GM12878 (cell line): Measurements from ENCODE around the gene DET1. TPM values are rescaled to one million over a fixed set of nuclear protein-coding genes. Genes with fewer than 3 reads are reported as not detected.
A peak's percentile ranks its signal among the peaks of the same experiment; 100 is the strongest.

Experiments
- ATF7 ChIP-seq: fragments of 450-650 bp; IDR thresholded peaks from 2 replicates; pipeline ENCODE4 v1.6.1; 2016; ENCODE audit warnings: low read depth, mild to moderate bottlenecking
- BCL3 ChIP-seq: IDR thresholded peaks from 2 replicates; pipeline ENCODE4 v1.6.1; 2011; ENCODE audit warnings: borderline replicate concordance, low read depth, mild to moderate bottlenecking, moderate library complexity, low read length; ENCODE audit not compliant: insufficient read depth, poor library complexity, severe bottlenecking
- BMI1 ChIP-seq: fragments of 450-650 bp; IDR thresholded peaks from 2 replicates; pipeline ENCODE4 v1.6.1; 2016; ENCODE audit warnings: mild to moderate bottlenecking, moderate library complexity, borderline replicate concordance
- CREB1 ChIP-seq: IDR thresholded peaks from 2 replicates; pipeline ENCODE4 v1.6.1; 2012; ENCODE audit warnings: low read depth, mild to moderate bottlenecking, inconsistent platforms
- EED ChIP-seq: sonication (generic); IDR thresholded peaks from 2 replicates; pipeline ENCODE4 v1.6.1; 2016; ENCODE audit warnings: antibody characterized with exemption, low read depth
- ELK1 ChIP-seq: IDR thresholded peaks from 2 replicates; pipeline ENCODE4 v1.6.1; 2012; ENCODE audit warnings: low read depth, low read length, improper control_type of control experiment
- GABPA ChIP-seq: IDR thresholded peaks from 2 replicates; pipeline ENCODE4 v1.6.1; 2014; ENCODE audit warnings: antibody characterized with exemption, low read depth, mild to moderate bottlenecking, inconsistent platforms
- HSF1 ChIP-seq: fragments of 150-350 bp; IDR thresholded peaks from 2 replicates; pipeline ENCODE4 v1.6.1; 2014; ENCODE audit warnings: mild to moderate bottlenecking, low read depth, low read length
- IRF4 ChIP-seq: IDR thresholded peaks from 2 replicates; pipeline ENCODE4 v1.6.1; 2011; ENCODE audit warnings: low read depth, low read length
- IRF5 ChIP-seq: fragments of 450-650 bp; IDR thresholded peaks from 2 replicates; pipeline ENCODE4 v1.6.1; 2017; ENCODE audit warnings: borderline replicate concordance
- JUND ChIP-seq: IDR thresholded peaks from 2 replicates; pipeline ENCODE4 v1.6.1; 2012; ENCODE audit warnings: low read depth, mild to moderate bottlenecking, low read length, improper control_type of control experiment, moderate library complexity
- KLF5 ChIP-seq: fragments of 450-650 bp; IDR thresholded peaks from 2 replicates; pipeline ENCODE4 v1.6.1; 2014; ENCODE audit warnings: mild to moderate bottlenecking; ENCODE audit not compliant: partially characterized antibody
- NFYA ChIP-seq: IDR thresholded peaks from 2 replicates; pipeline ENCODE4 v1.6.1; 2011; ENCODE audit warnings: low read depth, mild to moderate bottlenecking, low read length, improper control_type of control experiment, borderline replicate concordance
- NKRF ChIP-seq: fragments of 450-650 bp; conservative IDR thresholded peaks from 2 replicates; pipeline ENCODE4 v1.6.1; 2017; ENCODE audit warnings: mild to moderate bottlenecking, moderate library complexity
- NR2F1 ChIP-seq: fragments of 450-650 bp; conservative IDR thresholded peaks from 2 replicates; pipeline ENCODE4 v1.6.1; 2017; ENCODE audit warnings: mild to moderate bottlenecking
- NRF1 ChIP-seq: conservative IDR thresholded peaks from 2 replicates; pipeline ENCODE4 v1.6.1; 2011; ENCODE audit warnings: mild to moderate bottlenecking, low read depth, low read length, improper control_type of control experiment
- POLR2A ChIP-seq: IDR thresholded peaks from 2 replicates; pipeline ENCODE4 v1.6.1; 2011; ENCODE audit warnings: low read depth, mild to moderate bottlenecking, low read length
- POLR2AphosphoS5 ChIP-seq: IDR thresholded peaks from 2 replicates; pipeline ENCODE4 v1.6.1; 2011; ENCODE audit warnings: mild to moderate bottlenecking, low read length, inconsistent platforms
- RUNX3 ChIP-seq: IDR thresholded peaks from 2 replicates; pipeline ENCODE4 v1.6.1; 2012; ENCODE audit warnings: low read length, inconsistent platforms
- SMAD1 ChIP-seq: fragments of 450-650 bp; IDR thresholded peaks from 2 replicates; pipeline ENCODE4 v1.6.1; 2018; ENCODE audit warnings: mild to moderate bottlenecking, low read depth; ENCODE audit not compliant: partially characterized antibody
- SMC3 ChIP-seq: IDR thresholded peaks from 2 replicates; pipeline ENCODE4 v1.6.1; 2011; ENCODE audit warnings: low read length, improper control_type of control experiment, borderline replicate concordance
- SP1 ChIP-seq: IDR thresholded peaks from one replicate; pipeline ENCODE4 v1.6.1; 2011; ENCODE audit warnings: low read depth, low read length
- SUZ12 ChIP-seq: fragments of 200-600 bp; sonication (generic); IDR thresholded peaks from one replicate; pipeline ENCODE4 v1.6.1; 2018; ENCODE audit warnings: antibody characterized with exemption, mild to moderate bottlenecking; ENCODE audit not compliant: unreplicated experiment
- YBX1 ChIP-seq: fragments of 450-650 bp; IDR thresholded peaks from 2 replicates; pipeline ENCODE4 v1.6.1; 2016; ENCODE audit warnings: antibody characterized with exemption
- ZSCAN29 ChIP-seq: fragments of 450-650 bp; IDR thresholded peaks from 2 replicates; pipeline ENCODE4 v1.6.1; 2017; ENCODE audit warnings: mild to moderate bottlenecking, moderate library complexity
- polyA plus RNA-seq, 11 experiments: library from polyadenylated mRNA; depleted of rRNA in 4 of 11; unstranded in 6 of 11; stranded (reverse) in 5 of 11; fragments of >200 nt; fragmentation: Nextera tagmentation in 4 of 11; fragmentation: Illumina TruSeq in 1 of 11; extraction: Ambion mirVana in 4 of 11; extraction: Trizol in 1 of 11; gene quantifications; 1 replicate in 1 of 11; 2 replicates in 10 of 11; pipeline versions ENCODE4 v1.2.1 to v1.2.3, GENCODE V29; 2011 to 2016; ENCODE audit warnings: inconsistent platforms in 2 of 11, missing spikeins in 2 of 11, low read depth in 1 of 11
- total RNA-seq, 4 experiments: library from RNA; depleted of rRNA in 3 of 4; stranded (reverse); fragments of >200 nt in 3 of 4; fragmentation: Illumina TruSeq in 1 of 4; extraction: Trizol in 1 of 4; gene quantifications; 2 replicates each; pipeline versions ENCODE4 v1.2.1 to v1.2.3, GENCODE V29; 2013 to 2021

The DET1 gene
- total and polyA plus RNA-seq, 10 of the 15 experiments (the other 5 are each of a cell fraction or from before 2014, with no cell fraction given), result 0.16 to 2.7 (median 1.4) TPM

- TF ChIP-seq HSF1, result no peak
- no peak for TF ChIP-seq SMC3
- TF ChIP-seq CREB1, result peak; percentile 62
- TF ChIP-seq NRF1, result no peak
- peak; percentile 5 for TF ChIP-seq SP1
- TF ChIP-seq SMAD1, result no peak
- TF ChIP-seq NR2F1, result no peak
- TF ChIP-seq ATF7, result peak; percentile 34; the same call in 1 of the 2 replicates
- no peak for TF ChIP-seq YBX1
- TF ChIP-seq NFYA, result no peak
- no peak for TF ChIP-seq SUZ12
- no peak for TF ChIP-seq KLF5
- peak; percentile 60; the same call in 1 of the 2 replicates for TF ChIP-seq POLR2AphosphoS5
- peak; percentile 82 for TF ChIP-seq ELK1
- peak; percentile 95 for TF ChIP-seq GABPA
- TF ChIP-seq POLR2A, result peak; percentile 54
- TF ChIP-seq EED, result no peak
- no peak for TF ChIP-seq BMI1
- TF ChIP-seq IRF4, result 0 out of 2 replicates have a peak, but pooled peaks have one; percentile 53
- TF ChIP-seq ZSCAN29, result no peak
- TF ChIP-seq JUND, result no peak
- no peak for TF ChIP-seq NKRF
- no peak for TF ChIP-seq BCL3
- TF ChIP-seq RUNX3, result 0 out of 2 replicates have a peak, but pooled peaks have one; percentile 15
- TF ChIP-seq IRF5, result no peak
Observed at GRCh38 chr15:88546248-88547129, at the start of gene DET1 (continued).
